ENCODE data around the gene DEXI.
A peak's percentile ranks its signal among the peaks of the same experiment; 100 is the strongest.

Gene DEXI

DNA sequence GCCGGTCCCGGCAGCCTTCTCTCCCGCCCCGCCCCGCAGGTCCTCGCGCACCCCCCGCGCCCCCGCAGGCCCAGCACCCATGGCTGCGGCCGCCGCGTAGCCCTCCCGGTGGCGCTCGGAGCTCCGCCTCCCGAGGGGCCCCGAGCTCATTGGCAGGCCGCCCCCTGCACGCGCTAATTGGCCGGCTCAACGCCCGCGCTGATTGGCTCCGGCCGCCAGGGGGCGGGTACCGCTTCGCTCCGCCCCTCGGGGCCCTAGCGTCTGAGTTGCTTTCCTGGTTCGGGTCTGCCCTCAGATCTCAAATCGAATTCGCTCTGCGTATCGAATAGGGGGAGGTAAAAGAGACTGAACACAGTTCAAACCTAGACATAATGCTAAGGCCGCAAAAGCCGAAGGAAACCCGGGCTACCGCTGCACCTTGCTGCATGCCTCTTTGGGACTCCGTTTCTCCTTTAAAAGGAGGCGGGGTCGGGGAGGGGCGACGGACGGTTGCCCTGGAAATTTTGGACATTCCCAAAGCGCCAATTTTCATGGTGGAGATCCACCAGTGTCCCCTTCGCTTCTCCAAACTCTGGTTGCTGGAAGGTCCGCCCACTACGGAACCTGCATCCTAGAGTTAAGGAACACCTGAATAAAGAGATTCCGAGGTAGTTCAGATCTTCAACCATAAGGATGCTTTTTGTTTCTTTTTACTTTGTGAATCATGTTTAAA is at the start of gene DEXI:
Gene DEXI (minus strand): TSS at position 117 of the 712 bp plus-strand sequence. CDS start 463 bp downstream, outside the sequence.
- peaks cover 56% of the 10 kb centered on the region for H3K36me3 Mint-ChIP-seq (ENCODE audit: low read depth)
- peak within 1 kb of the TSS; percentile 94 for H3K4me3 Mint-ChIP-seq
- peaks cover 76% of the 10 kb centered on the region for H3K4me1 Mint-ChIP-seq (ENCODE audit: low read depth)
- DNase-seq, result peak; percentile 97
- H3K27me3 Mint-ChIP-seq, result no peaks in the 10 kb centered on the region
- no peaks in the 10 kb centered on the region for H3K9me3 Mint-ChIP-seq
- H3K27ac Mint-ChIP-seq, result peak within 1 kb of the TSS; percentile 93

DNA sequence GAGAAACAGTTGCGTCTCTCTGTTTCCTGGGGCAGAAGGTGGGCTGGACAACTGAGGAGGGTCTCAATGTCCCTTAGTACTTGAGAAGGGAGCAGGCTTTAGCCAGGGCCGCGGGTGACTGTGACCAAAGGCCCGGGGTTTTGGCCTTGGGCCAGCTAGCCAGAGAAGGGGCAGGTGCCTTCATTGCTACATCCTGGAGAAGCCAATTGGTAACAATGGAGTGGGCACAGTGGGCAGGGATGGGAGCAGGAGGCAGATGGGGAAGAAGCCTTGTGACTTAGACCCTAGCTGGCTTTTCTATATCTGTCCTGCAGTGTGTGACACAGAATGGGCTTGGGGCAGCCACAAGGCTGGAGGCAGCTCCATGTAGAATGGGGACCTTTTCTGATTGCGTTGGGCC is 48.1 kb upstream of the DEXI start:
- Mint-ChIP-seq H3K27ac (peak overlapping the region; percentile 99), H3K9me3 (no peaks in the 10 kb centered on the region), H3K4me3 (no peak overlapping the region), H3K36me3 (ENCODE audit: low read depth) (peaks cover 71% of the 10 kb centered on the region), H3K27me3 (no peaks in the 10 kb centered on the region), H3K4me1 (ENCODE audit: low read depth) (peaks cover 84% of the 10 kb centered on the region)
- no peak for DNase-seq

DNA sequence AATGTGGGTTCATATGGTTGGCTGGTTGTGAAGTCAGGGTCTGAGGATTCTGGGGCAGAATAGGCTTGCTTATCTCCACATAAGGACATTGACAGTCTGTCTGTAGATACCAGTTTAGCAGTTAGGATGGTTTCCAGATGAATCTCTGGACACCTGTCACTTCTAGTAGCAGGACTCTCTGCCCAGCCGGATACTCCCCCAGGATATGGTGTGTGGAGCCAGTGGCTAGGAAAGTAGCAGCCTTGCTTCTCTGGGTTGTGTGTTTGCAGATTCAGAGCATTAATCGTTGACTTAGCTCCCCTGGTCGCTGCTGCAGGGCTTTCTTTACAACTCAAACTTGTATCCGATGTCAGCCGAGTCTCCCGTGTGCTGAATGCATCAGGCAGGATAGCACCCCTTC is 47.3 kb upstream of the DEXI start:
- no peaks in the 10 kb centered on the region for H3K9me3 Mint-ChIP-seq
- no peak for DNase-seq
- no peaks in the 10 kb centered on the region for H3K27me3 Mint-ChIP-seq
- no peak overlapping the region for H3K4me3 Mint-ChIP-seq
- peaks cover 90% of the 10 kb centered on the region for H3K4me1 Mint-ChIP-seq (ENCODE audit: low read depth)
- peak overlapping the region; percentile 99 for H3K27ac Mint-ChIP-seq
- peaks cover 73% of the 10 kb centered on the region for H3K36me3 Mint-ChIP-seq (ENCODE audit: low read depth)

DNA sequence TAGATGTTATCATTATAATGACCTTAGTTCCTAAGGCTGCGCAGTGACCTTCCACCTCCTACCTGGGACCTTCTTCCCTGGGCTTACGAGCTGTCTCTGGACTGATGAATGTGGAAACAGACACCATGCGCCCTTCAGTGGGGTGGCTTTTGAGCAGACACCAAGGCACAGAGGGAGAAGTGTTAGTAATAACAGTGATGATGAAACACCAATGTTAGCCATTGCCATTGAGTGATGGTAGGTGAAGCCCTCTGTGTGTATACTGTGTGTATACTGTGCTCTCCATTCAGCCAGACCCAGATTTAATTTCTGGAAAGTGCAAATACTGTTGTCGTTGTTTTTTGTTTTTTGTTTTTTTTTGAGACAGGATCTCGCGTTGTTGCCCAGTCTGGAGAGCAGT is 46.6 kb upstream of the DEXI start:
- H3K4me3 Mint-ChIP-seq, result peak overlapping the region; percentile 44

DNA sequence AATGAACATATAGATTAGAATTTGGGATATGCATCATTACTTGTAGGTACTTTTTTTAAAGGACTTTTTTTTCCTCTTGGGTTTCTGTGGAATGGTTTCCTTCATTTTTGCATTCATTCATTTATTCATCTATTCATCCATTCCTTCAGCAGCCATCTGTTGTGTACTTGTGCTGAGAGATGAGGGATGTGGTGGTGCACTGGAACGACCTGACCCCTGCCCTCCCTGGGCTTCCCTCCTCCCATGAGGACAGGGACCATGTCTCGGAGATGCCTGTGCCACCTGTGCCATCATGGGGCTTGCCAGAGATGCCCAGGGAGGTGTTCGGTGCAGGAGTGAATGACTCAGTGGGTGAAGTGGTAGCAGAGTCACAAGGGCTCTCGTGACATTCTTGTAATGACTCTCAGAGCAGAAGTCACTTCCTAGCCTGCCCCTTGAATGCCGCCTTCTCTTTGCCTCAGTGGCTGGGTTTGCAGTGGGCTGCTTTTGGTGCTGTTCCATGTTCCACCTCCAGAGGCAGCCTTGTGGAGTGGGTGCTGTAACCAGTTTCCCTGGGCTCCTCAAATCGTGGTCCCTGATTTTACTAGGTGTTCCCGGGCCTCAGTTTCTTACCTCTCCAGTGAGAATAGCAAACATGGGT is 46.0 kb upstream of the DEXI start:
- Mint-ChIP-seq H3K4me3 (peak overlapping the region; percentile 44), H3K36me3 (ENCODE audit: low read depth) (peaks cover 72% of the 10 kb centered on the region), H3K27ac (peak overlapping the region; percentile 99), H3K27me3 (no peaks in the 10 kb centered on the region), H3K4me1 (ENCODE audit: low read depth) (peaks cover 90% of the 10 kb centered on the region), H3K9me3 (no peaks in the 10 kb centered on the region)
- peak; percentile 81 for DNase-seq

More for the DNA sequence above, 46.6 kb upstream of the DEXI start:
- Mint-ChIP-seq H3K36me3 (ENCODE audit: low read depth) (peaks cover 73% of the 10 kb centered on the region), H3K9me3 (no peaks in the 10 kb centered on the region), H3K4me1 (ENCODE audit: low read depth) (peaks cover 90% of the 10 kb centered on the region), H3K27ac (peak overlapping the region; percentile 99), H3K27me3 (no peaks in the 10 kb centered on the region)
- no peak for DNase-seq

DNA sequence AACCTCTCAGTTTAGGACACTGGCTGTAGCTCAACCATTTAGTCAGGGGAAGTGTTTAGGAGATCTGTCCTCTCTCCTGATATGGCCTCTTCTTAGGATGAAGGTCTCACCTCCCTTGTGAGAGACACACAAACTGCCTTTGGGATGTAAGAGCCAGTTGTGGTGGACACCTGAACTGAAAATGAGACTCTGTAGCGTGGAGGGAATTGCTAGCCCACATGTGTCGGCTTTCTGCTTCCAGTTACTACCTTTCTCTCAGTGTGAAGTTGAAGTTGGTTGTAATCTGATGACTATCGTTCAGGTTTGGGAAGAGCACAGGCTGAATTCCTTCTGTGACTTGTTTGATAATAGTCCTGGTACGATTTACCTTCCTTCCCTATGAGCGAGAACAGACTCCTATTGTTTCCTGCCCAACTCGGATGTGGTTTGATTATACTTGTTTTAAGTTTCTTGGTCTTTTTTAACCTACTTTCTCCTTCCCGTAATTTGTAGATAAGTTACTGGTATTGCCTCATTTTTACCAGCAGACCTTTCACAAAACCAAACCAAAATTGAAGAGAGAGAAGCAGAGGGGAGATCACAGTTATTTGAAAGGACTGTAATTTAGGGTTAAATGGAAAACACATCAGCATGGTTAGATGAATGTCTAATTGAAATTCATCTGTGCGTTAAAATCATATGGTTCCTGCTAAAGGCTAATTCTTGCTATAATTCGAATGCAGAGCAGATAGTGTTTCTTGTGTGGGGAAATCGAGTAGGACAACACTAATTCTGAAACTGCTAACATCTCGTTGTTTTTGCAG is 45.3 kb upstream of the DEXI start:
- no peak for DNase-seq
- Mint-ChIP-seq H3K4me3 (peak overlapping the region; percentile 44), H3K27ac (peak overlapping the region; percentile 99), H3K4me1 (ENCODE audit: low read depth) (peaks cover 90% of the 10 kb centered on the region), H3K9me3 (no peaks in the 10 kb centered on the region), H3K27me3 (no peaks in the 10 kb centered on the region), H3K36me3 (ENCODE audit: low read depth) (peaks cover 72% of the 10 kb centered on the region)

DNA sequence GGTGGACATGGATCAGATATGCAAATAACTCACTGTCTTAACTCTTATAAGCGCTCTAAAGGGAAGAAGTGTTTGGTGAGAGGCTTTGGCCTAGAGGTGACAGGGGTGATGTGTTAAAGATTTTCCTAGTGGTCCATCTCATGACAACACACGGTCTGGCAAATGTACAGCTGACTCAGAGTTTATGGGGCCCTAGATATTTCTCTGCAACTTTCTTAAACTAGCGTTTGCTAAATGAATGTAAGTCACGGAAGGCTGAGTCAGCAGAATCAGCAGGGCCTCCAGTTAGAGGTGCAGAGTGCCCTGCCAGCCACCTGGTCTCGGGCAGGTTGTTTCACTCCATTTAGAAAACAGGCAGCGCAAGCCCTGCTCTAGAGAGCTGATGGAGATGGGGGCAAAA is 42.2 kb upstream of the DEXI start:
- Mint-ChIP-seq H3K4me3 (no peak overlapping the region), H3K9me3 (no peaks in the 10 kb centered on the region), H3K36me3 (ENCODE audit: low read depth) (peaks cover 75% of the 10 kb centered on the region), H3K27ac (peak overlapping the region; percentile 69), H3K27me3 (no peaks in the 10 kb centered on the region), H3K4me1 (ENCODE audit: low read depth) (peaks cover 73% of the 10 kb centered on the region)
- DNase-seq, result no peak

DNA sequence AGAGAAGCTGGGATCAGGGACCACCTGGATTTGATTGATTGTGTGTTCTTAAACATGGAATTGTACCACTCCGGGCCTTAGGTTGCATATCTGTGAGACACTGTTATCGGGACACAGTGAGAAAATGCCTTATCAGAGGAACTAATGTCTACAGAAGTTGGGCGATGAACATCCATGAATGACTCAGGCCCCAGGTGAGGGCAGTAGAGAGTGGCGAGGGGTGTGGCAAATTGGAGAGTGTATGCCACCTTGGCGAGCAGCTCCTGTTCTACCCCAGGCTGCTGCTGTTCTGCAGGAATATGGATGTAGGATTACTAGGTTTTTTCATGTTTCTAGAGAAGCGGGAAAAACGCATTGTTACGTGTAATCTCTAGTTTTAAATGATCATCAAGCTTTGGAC is 40.9 kb upstream of the DEXI start:
- H3K4me3 Mint-ChIP-seq, result peak overlapping the region; percentile 66

DNA sequence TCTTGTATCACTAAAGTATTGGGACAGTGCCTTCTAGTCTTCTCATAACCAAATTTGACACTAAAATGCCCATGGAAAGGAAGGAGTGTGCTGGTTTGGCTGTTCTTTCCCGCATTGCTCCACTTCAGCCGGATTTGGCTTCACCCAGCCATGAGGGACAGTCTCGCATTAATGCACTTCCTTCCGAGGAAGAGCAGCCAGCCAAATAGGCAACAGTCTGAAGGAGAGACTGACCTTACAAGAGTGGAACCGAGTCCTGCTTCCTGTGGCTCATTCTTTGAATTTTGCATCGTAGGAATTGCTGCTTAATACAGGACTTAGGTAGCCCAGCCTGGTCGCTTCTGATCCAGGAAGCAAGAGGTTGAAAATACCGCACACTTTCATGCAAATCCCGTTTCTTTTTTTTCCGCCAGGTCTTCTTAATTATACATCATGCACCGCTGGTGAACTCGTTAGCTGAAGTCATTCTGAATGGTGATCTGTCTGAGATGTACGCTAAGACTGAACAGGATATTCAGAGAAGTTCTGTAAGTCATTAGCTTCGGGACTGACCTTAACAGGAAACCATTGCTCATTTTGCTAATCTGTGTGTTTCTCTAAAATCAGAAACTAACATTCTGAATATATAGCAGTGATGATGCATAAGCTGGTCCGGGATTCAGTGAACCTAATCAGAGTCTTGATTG is 40.3 kb upstream of the DEXI start:
- Mint-ChIP-seq H3K4me1 (ENCODE audit: low read depth) (peaks cover 57% of the 10 kb centered on the region), H3K36me3 (ENCODE audit: low read depth) (peaks cover 85% of the 10 kb centered on the region), H3K27me3 (no peaks in the 10 kb centered on the region), H3K9me3 (no peaks in the 10 kb centered on the region), H3K27ac (peak overlapping the region; percentile 88), H3K4me3 (peak overlapping the region; percentile 66)
- DNase-seq, result no peak

More for the DNA sequence above, 40.9 kb upstream of the DEXI start:
- Mint-ChIP-seq H3K27ac (peak overlapping the region; percentile 88), H3K4me1 (ENCODE audit: low read depth) (peaks cover 59% of the 10 kb centered on the region), H3K36me3 (ENCODE audit: low read depth) (peaks cover 80% of the 10 kb centered on the region), H3K27me3 (no peaks in the 10 kb centered on the region), H3K9me3 (no peaks in the 10 kb centered on the region)
- no peak for DNase-seq

DNA sequence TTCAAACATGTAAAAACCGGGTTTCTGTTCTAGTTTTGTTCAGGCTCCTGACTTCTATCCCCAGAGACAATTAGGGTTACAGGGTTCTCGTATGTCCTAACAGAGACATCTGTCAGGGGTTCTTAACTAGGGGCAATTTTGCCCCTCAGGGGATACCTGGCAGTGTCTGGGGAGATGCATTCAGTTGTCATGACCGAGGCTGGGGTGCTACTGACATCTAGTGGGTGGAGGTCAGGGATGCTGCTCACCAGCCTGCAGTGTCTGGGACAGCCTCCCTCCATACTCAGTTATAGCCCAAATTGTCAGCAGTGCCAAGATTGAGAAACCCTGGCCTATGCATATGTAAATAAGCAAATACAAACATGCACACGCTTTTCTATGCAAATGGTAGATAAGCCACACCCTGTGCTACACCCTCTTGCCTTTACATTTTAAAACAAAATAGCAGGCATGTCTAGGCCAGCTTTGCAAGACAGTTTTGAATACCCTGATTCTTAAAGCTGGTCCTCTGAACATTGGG is 39.5 kb upstream of the DEXI start:
- Mint-ChIP-seq H3K4me3 (peak overlapping the region; percentile 66), H3K9me3 (no peaks in the 10 kb centered on the region), H3K4me1 (ENCODE audit: low read depth) (peaks cover 51% of the 10 kb centered on the region), H3K27me3 (no peaks in the 10 kb centered on the region), H3K27ac (peak overlapping the region; percentile 88), H3K36me3 (ENCODE audit: low read depth) (peaks cover 89% of the 10 kb centered on the region)
- peak; percentile 60 for DNase-seq

DNA sequence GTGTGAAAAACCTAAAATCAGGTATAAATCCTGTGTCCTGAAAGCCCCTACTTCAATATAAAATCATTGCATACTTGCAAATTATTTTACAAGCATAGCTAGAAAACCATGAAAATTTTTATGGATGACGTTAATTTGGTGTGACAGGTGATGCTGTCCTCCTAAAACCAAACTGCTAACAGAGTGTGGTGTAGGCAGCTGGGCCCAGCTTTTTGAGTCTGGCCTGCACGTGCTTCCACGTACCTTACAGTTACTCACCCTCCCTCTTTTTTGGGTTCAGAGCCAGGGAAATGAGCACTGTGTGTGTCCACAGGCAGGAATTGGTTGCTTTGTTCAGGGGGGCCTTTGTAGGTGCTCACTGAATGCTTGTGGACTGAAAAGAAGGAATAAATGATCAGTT is 38.5 kb upstream of the DEXI start:
- H3K9me3 Mint-ChIP-seq, result no peaks in the 10 kb centered on the region
- no peak for DNase-seq
- H3K4me3 Mint-ChIP-seq, result peak overlapping the region; percentile 36
- no peaks in the 10 kb centered on the region for H3K27me3 Mint-ChIP-seq
- H3K36me3 Mint-ChIP-seq (ENCODE audit: low read depth), result peaks cover 89% of the 10 kb centered on the region
- H3K27ac Mint-ChIP-seq, result no peak overlapping the region
- peaks cover 44% of the 10 kb centered on the region for H3K4me1 Mint-ChIP-seq (ENCODE audit: low read depth)

DNA sequence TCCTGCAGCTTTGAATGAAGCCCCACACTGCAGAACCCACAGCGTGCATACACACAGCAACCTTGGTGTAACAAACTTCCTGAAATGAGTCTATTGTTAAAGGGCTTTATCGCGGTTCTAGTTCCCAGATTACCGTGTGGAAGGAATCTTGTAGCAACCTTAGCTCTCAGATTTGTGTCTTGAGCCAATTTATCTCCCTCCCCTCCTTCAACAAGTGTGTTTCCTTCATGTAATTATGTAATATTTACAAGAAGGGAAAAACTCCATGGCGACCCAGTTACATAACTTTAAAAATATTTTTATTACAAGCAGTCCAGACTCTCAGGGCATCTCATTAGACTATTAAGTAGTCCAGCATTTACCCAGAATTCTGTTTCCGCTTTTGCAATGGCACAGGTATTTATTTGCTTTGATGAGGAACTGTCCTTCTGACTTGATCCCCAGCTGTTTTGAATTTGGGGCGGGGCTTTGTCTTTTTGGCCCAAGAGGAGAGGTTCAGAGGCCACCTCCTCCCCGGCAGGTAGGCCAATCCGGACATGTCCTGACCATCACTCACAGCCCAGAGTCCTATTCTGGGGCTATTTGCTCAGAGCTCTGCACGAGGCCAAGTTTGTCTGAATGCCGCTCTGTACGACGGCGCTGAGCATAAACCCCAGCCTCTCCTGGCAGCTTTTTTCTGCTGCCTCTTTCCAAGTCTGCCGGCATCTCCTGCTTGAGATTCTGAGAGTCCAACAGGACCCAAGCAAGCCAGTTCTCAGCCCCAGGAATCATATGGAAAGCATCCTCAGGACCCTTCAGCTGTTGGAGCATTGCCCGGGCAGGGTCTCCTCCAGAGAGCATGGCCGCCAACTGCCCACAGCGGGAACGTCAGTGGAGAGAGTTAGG is 37.7 kb upstream of the DEXI start:
- no peaks in the 10 kb centered on the region for H3K27me3 Mint-ChIP-seq
- H3K4me1 Mint-ChIP-seq (ENCODE audit: low read depth), result peaks cover 40% of the 10 kb centered on the region
- DNase-seq, result no peak
- H3K9me3 Mint-ChIP-seq, result no peaks in the 10 kb centered on the region
- H3K36me3 Mint-ChIP-seq (ENCODE audit: low read depth), result peaks cover 91% of the 10 kb centered on the region
- H3K27ac Mint-ChIP-seq, result peak overlapping the region; percentile 18
- H3K4me3 Mint-ChIP-seq, result peak overlapping the region; percentile 36

DNA sequence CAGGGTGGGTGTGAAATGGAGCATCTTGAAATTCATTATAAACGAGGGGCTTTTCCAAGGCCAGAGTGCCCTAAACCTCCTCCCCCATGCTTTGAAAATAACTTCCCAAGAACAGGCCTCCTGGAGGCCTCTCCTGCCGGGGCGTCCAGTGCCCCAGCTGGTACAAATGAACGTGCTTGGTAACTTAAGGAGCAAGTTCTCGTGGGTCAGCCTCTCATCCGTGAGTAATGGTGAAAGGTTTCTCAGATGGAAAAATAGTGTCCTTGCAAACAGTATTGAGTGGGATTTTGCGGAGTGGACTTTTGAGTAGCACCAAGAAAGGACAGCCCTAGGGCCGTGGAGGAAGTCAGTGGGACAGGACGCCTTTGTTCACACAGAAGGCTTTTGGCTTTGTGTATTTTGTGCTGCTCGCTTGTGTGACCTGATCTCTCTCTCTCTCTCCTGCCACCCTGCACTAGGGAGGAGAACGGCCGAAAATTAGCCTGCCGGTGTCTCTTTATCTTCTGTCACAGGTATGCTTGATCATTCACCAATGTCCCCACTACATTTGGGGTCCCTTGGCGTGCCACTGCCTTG is 36.7 kb upstream of the DEXI start:
- Mint-ChIP-seq H3K27me3 (no peaks in the 10 kb centered on the region), H3K9me3 (no peaks in the 10 kb centered on the region), H3K4me3 (no peak overlapping the region), H3K27ac (peak overlapping the region; percentile 67), H3K4me1 (ENCODE audit: low read depth) (peaks cover 32% of the 10 kb centered on the region), H3K36me3 (ENCODE audit: low read depth) (peaks cover 92% of the 10 kb centered on the region)
- no peak for DNase-seq

All from activated T-cell treated with anti-CD3 and anti-CD28 coated beads, Interleukin-2, amount 50 U/mL, for 24 hours (primary cell).